Endothelial cell of umbilical vein (primary cell): Measurements from ENCODE around the gene MARF1. TPM values are rescaled to one million over a fixed set of nuclear protein-coding genes. Genes with fewer than 3 reads are reported as not detected.
A peak's percentile ranks its signal among the peaks of the same experiment; 100 is the strongest.

Experiments used
- BruUV-seq: library from RNA; stranded (reverse); fragments of 400-500 nt; replicated peaks from 2 replicates; lab custom pipeline; 2021; lab: Mats Ljungman, UMichigan
- CTCF ChIA-PET: fragments of 300-600, 350-600 bp; sonication (Branson Sonifier 250); formaldehyde crosslinking; loops from one replicate; lab custom pipeline; 2021; ENCODE audit warnings: antibody characterized with exemption, inconsistent platforms; lab: Charles Lee
- POLR2A ChIA-PET: fragments of 300-600, 350-600 bp; sonication (Branson Sonifier 250); formaldehyde crosslinking; loops from one replicate; lab custom pipeline; 2021; ENCODE audit warnings: antibody characterized with exemption, inconsistent platforms; lab: Charles Lee
- DNase-seq: peaks from one replicate; pipeline ENCODE4 v3.0.0-alpha.2; 2011; ENCODE audit warnings: low read depth, low spot score
- FAIRE-seq: peaks from 2 replicates; lab custom pipeline; 2011; peaks lifted over from hg19 to GRCh38; lab: Jason Lieb, UNC
- H2AFZ ChIP-seq: 2 replicates; pipeline ENCODE4 v1.6.0; 2012; ENCODE audit warnings: low read depth, low read length, control low read depth, inconsistent platforms
- H3K27ac ChIP-seq: 2 replicates; pipeline ENCODE4 v1.5.1; 2011; ENCODE audit warnings: low read depth, mild to moderate bottlenecking, control low read depth, low read length, moderate library complexity; ENCODE audit not compliant: insufficient read depth
- H3K27me3 ChIP-seq, 2 experiments: 2 replicates each; pipeline versions ENCODE4 v1.6.0 to v1.6.1; 2011; ENCODE audit warnings: low read length in 2 of 2, mixed read lengths in 1 of 2; ENCODE audit not compliant: control insufficient read depth in 2 of 2, insufficient read depth in 2 of 2
- H3K36me3 ChIP-seq, 2 experiments: 2 replicates in 1 of 2; 3 replicates in 1 of 2; pipeline ENCODE4 v1.5.1; 2011; ENCODE audit warnings: low read length in 2 of 2, mild to moderate bottlenecking in 1 of 2, moderate library complexity in 1 of 2; ENCODE audit not compliant: control insufficient read depth in 2 of 2, insufficient read depth in 2 of 2; ENCODE audit errors: extremely low read depth in 1 of 2
- H3K4me1 ChIP-seq: 3 replicates; pipeline ENCODE4 v1.5.1; 2011; ENCODE audit warnings: mild to moderate bottlenecking, low read length; ENCODE audit not compliant: control insufficient read depth, insufficient read depth; ENCODE audit errors: extremely low read depth
- H3K4me2 ChIP-seq: 2 replicates; pipeline ENCODE4 v1.6.1; 2011; ENCODE audit warnings: low read length, control low read depth, mixed read lengths; ENCODE audit not compliant: insufficient read depth
- H3K4me3 ChIP-seq, 3 experiments: fragments of 200-600 bp in 1 of 3; sonication (generic), shearing (Covaris generic) in 1 of 3; replicated peaks in 1 of 3; 2 replicates each; pipeline ENCODE4 v1.5.1; 2011 to 2016; ENCODE audit warnings: control low read depth in 3 of 3, low read length in 3 of 3, mild to moderate bottlenecking in 2 of 3, inconsistent platforms in 1 of 3, low read depth in 1 of 3, moderate library complexity in 1 of 3; ENCODE audit not compliant: insufficient read depth in 1 of 3
- H3K79me2 ChIP-seq: 2 replicates; pipeline ENCODE4 v1.6.0; 2012; ENCODE audit warnings: low read length, inconsistent platforms; ENCODE audit not compliant: control insufficient read depth, insufficient read depth
- H3K9ac ChIP-seq: replicated peaks from 2 replicates; pipeline ENCODE3; 2011; ENCODE audit warnings: low read length, control low read depth; ENCODE audit not compliant: insufficient read depth; ENCODE audit errors: extremely low read depth
- H3K9me1 ChIP-seq: replicated peaks from 3 replicates; pipeline ENCODE4 v1.6.0; 2011; ENCODE audit warnings: mild to moderate bottlenecking, low read length; ENCODE audit not compliant: control insufficient read depth, insufficient read depth; ENCODE audit errors: extremely low read depth
- H3K9me3 ChIP-seq: replicated peaks from 2 replicates; pipeline ENCODE4 v1.5.1; 2012; ENCODE audit warnings: low read length, inconsistent platforms; ENCODE audit not compliant: control insufficient read depth, insufficient read depth
- H4K20me1 ChIP-seq: replicated peaks from 2 replicates; pipeline ENCODE3; 2011; ENCODE audit warnings: mild to moderate bottlenecking, low read length; ENCODE audit not compliant: control insufficient read depth, insufficient read depth; ENCODE audit errors: extremely low read depth
- EZH2 ChIP-seq: IDR thresholded peaks from 2 replicates; pipeline ENCODE4 v1.6.1; 2012; ENCODE audit warnings: borderline replicate concordance, low read depth, mild to moderate bottlenecking, moderate library complexity, low read length, inconsistent platforms; ENCODE audit not compliant: severe bottlenecking
- FOS ChIP-seq: IDR thresholded peaks from 2 replicates; pipeline ENCODE4 v1.6.1; 2011; ENCODE audit warnings: mild to moderate bottlenecking, low read length, moderate library complexity, borderline replicate concordance; ENCODE audit not compliant: insufficient read depth
- GATA2 ChIP-seq: IDR thresholded peaks from 2 replicates; pipeline ENCODE4 v1.7.0; 2011; ENCODE audit warnings: low read depth, mild to moderate bottlenecking, moderate library complexity, mixed read lengths, low read length; ENCODE audit not compliant: insufficient read length, insufficient read depth
- JUN ChIP-seq: IDR thresholded peaks from 2 replicates; pipeline ENCODE4 v1.6.1; 2011; ENCODE audit warnings: borderline replicate concordance, low read depth; ENCODE audit not compliant: insufficient read length, insufficient read depth
- MYC ChIP-seq: IDR thresholded peaks from one replicate; pipeline ENCODE4 v1.6.1; 2011; ENCODE audit warnings: mild to moderate bottlenecking, low read depth, low read length
- POLR2A ChIP-seq: IDR thresholded peaks from 2 replicates; pipeline ENCODE4 v1.6.1; 2012; ENCODE audit warnings: low read depth, mild to moderate bottlenecking, control low read depth, low read length
- POLR2AphosphoS5 ChIP-seq: IDR thresholded peaks from 2 replicates; pipeline ENCODE4 v1.6.1; 2012; ENCODE audit warnings: low read depth, mild to moderate bottlenecking, control low read depth, low read length, moderate library complexity; ENCODE audit not compliant: insufficient read depth
- dilution Hi-C: fragments of 300-500 bp; cut with MboI; formaldehyde crosslinking; loops from one replicate; pipeline ENCODE4 v1.15.0; 2019; ENCODE audit warnings: low sequenced_read_pairs; ENCODE audit not compliant: extremely low pct_ligation_motif_present
- intact Hi-C: fragments of 100-400 bp; cut with micrococcal nuclease; formaldehyde crosslinking; loops from one replicate; pipeline ENCODE4 v1.10.0; 2022
- polyA plus RNA-seq, 4 experiments: library from polyadenylated mRNA; depleted of rRNA in 3 of 4; stranded (reverse) in 3 of 4; unstranded in 1 of 4; fragments of >200 nt; gene quantifications; 2 replicates each; pipeline versions ENCODE4 v1.2.1 to v1.2.3, GENCODE V29; 2011 to 2012; ENCODE audit warnings: missing spikeins in 1 of 4
- total RNA-seq: library from RNA; stranded (reverse); gene quantifications from 2 replicates; pipeline ENCODE4 v1.2.3, GENCODE V29; 2021
- TF ChIP-seq, protein P1 (sequence below): IDR thresholded peaks from 2 replicates; pipeline ENCODE4 v1.6.1; 2011; ENCODE audit not compliant: insufficient read depth, insufficient read length
- TF ChIP-seq, protein P2 (sequence below), 2 donors: IDR thresholded peaks; 1 replicate in 1 of 2; 2 replicates in 1 of 2; pipeline ENCODE4 v1.5.1; 2011; ENCODE audit warnings: low read length in 2 of 2, mild to moderate bottlenecking in 2 of 2, moderate library complexity in 2 of 2, control low read depth in 1 of 2, inconsistent platforms in 1 of 2, low read depth in 1 of 2; ENCODE audit not compliant: insufficient read depth in 1 of 2; ENCODE audit errors: extremely low read depth in 1 of 2

MARF1 gene
- total and polyA plus RNA-seq, 2 donors (not counting 3 experiments of a cell fraction or from before 2014, with no cell fraction given), result 14.6 to 58.5 TPM

DNA sequence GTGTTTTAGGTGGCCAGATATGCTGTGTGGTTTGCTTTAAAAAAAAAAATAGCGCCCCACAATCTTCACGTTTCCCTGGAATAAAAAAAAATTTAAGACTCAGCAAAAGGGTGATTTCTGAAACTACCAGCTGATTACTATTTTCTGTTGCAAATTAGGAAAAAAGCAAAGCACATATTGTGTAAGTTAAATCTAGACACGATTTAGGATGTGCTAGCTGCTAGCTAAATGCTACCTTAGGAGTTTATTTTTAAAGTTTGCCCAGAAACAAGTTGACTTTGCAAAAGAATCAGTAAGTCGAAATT lies 944 bp upstream of the MARF1 start:
- Histone ChIP-seq H2AFZ (peak overlapping the region; percentile 68), H3K9me1 (no peaks in the 10 kb centered on the region), H3K4me3 (peak overlapping the region; percentile 61 to 98 (median 86)), H3K36me3 (peaks cover 1 to 2% of the 10 kb centered on the region in 2 experiments), H3K9me3 (no peaks in the 10 kb centered on the region), H3K4me1 (peaks cover 18% of the 10 kb centered on the region), H4K20me1 (no peaks in the 10 kb centered on the region), H3K79me2 (peaks cover 27% of the 10 kb centered on the region), H3K27me3 (peaks cover 0 to 2% of the 10 kb centered on the region in 2 experiments), H3K4me2 (peak overlapping the region; percentile 94), H3K27ac (peak overlapping the region; percentile 99), H3K9ac (peak overlapping the region; percentile 100)
- peak; percentile 10 for DNase-seq
- intact Hi-C loops (loop anchor here (1.0 to 5.0 kb wide), 7 partner anchors 28 to 217 kb away; no protein-coding TSS in a partner anchor), dilution Hi-C loops (no loop called here)
- BruUV-seq, result no TSS peak
- ChIA-PET CTCF (interaction anchor here (1.1 to 3.0 kb wide), 9 partner anchors 9 to 216 kb away, joined by 3 to 18 read pairs (median 4); no protein-coding TSS in a partner anchor), POLR2A (no interaction called here)
- FAIRE-seq, result no peak
- TF ChIP-seq POLR2AphosphoS5 (no peak), JUN (no peak), MYC (no peak), EZH2 (no peak), FOS (no peak), GATA2 (no peak), POLR2A (no peak)
- TF ChIP-seq, protein P1, sequence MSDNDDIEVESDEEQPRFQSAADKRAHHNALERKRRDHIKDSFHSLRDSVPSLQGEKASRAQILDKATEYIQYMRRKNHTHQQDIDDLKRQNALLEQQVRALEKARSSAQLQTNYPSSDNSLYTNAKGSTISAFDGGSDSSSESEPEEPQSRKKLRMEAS, result no peak
- TF ChIP-seq, protein P2, sequence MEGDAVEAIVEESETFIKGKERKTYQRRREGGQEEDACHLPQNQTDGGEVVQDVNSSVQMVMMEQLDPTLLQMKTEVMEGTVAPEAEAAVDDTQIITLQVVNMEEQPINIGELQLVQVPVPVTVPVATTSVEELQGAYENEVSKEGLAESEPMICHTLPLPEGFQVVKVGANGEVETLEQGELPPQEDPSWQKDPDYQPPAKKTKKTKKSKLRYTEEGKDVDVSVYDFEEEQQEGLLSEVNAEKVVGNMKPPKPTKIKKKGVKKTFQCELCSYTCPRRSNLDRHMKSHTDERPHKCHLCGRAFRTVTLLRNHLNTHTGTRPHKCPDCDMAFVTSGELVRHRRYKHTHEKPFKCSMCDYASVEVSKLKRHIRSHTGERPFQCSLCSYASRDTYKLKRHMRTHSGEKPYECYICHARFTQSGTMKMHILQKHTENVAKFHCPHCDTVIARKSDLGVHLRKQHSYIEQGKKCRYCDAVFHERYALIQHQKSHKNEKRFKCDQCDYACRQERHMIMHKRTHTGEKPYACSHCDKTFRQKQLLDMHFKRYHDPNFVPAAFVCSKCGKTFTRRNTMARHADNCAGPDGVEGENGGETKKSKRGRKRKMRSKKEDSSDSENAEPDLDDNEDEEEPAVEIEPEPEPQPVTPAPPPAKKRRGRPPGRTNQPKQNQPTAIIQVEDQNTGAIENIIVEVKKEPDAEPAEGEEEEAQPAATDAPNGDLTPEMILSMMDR (IDR thresholded peaks at IDR 0.05; ENCODE audit: extremely low read depth in 1 of 2, insufficient read depth in 1 of 2, low read depth in 1 of 2, low read length in 2 of 2), result no peak
